ENCODE data around the gene PAK1IP1.

DNA sequence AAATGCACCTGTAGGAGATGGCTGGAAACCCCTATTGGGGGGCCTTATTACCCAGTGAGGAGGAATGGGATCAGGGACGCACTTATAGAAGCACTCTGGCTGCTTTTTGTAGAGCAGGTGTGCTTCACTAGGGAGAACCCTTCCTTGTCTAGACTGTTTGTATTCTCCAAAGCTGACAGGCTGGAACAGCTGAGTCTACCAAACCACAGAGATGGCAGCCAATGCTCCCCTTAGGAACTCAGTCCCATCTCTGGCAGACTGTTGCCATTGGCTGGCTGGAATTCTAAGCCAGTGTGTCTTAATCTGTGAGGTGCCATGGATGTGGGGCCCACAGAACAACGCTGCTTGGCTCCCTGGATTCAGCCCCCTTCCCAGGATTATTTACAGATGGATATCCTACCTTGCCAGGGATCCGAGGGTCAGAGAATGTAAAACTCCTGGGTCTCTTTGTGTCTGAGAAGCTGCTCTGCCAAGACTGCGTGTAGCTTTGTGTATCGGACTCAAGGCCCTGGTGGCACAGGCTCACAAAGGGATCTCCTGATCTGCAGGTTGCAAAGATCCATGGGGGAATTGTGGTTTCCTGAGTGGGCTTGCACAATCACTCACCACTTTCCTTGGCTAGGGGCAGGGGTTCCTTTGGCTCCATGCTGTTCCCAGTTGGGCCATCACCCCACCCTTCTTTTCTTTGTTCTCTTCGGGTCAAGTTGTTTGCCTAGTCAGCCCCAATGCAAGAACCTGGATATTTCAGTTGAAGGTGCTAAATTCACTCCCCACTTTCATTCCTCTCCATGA lies 26.4 kb upstream of the PAK1IP1 start:
- TF ChIP-seq, protein P1, sequence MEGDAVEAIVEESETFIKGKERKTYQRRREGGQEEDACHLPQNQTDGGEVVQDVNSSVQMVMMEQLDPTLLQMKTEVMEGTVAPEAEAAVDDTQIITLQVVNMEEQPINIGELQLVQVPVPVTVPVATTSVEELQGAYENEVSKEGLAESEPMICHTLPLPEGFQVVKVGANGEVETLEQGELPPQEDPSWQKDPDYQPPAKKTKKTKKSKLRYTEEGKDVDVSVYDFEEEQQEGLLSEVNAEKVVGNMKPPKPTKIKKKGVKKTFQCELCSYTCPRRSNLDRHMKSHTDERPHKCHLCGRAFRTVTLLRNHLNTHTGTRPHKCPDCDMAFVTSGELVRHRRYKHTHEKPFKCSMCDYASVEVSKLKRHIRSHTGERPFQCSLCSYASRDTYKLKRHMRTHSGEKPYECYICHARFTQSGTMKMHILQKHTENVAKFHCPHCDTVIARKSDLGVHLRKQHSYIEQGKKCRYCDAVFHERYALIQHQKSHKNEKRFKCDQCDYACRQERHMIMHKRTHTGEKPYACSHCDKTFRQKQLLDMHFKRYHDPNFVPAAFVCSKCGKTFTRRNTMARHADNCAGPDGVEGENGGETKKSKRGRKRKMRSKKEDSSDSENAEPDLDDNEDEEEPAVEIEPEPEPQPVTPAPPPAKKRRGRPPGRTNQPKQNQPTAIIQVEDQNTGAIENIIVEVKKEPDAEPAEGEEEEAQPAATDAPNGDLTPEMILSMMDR (IDR thresholded peaks at IDR 0.05), result no peak
- TF ChIP-seq POLR2AphosphoS5 (IDR thresholded peaks at IDR 0.05) (no peak), POLR2A (IDR thresholded peaks at IDR 0.05) (no peak)
